HS-5 (cell line): ENCODE data around the gene NT5DC4.

Source experiments
- DNase-seq: peaks from one replicate; pipeline ENCODE4 v3.0.0-alpha.2; 2012; ENCODE audit warnings: low read depth

NT5DC4 gene

GRCh38 chr2:112723547-112723940, 2.7 kb downstream of the NT5DC4 start:
- no peak for DNase-seq

GRCh38 chr2:112723995-112724394, 3.2 kb downstream of the NT5DC4 start:
- no peak for DNase-seq

- no peak for DNase-seq
Observed at GRCh38 chr2:112724591-112725525, 4.0 kb downstream of the NT5DC4 start.

DNA sequence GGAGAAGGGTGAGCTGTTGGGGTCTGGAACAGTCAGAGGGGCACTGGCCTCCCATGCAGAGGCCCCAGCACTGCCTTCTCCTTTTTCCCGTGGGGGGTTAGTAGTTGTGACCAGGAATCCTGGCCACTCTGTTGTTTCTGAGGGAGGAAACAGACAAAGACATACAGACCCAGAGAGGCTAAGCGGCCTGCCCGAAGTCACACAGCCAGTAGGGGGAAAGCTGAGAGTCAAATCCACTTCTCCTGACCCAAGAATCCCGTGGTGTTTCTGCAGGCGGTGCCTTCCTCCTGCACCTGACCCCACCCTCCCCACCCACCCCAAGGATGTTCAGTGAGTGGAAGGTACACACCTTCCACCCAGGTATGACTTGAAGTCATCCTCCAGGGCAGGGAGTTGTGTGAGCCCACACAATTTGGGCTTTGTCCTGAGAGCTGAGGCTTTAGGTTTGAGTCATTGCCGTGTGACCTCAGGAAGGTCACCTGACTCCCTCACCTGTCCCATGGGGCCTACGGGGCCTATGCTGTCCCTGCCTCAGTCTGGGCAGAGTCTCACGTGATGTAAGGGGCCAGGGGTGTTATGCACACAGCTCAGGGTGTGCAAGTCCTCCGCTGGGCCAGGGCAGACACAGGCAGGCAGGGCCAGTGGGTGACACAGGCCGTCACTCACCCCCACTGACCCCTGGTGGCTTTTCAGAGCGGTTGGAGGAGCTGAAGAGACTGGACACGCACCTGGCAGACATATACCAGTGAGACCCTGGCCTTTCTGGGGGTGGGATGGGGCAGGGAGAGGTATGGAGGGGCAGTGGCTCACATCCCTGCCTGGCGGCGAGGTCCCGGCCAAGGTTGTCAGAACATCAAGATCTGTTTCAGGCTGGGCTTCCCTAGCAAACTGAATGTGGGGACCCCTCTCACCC, 5.0 kb downstream of the NT5DC4 start:
- DNase-seq = no peak

DNA sequence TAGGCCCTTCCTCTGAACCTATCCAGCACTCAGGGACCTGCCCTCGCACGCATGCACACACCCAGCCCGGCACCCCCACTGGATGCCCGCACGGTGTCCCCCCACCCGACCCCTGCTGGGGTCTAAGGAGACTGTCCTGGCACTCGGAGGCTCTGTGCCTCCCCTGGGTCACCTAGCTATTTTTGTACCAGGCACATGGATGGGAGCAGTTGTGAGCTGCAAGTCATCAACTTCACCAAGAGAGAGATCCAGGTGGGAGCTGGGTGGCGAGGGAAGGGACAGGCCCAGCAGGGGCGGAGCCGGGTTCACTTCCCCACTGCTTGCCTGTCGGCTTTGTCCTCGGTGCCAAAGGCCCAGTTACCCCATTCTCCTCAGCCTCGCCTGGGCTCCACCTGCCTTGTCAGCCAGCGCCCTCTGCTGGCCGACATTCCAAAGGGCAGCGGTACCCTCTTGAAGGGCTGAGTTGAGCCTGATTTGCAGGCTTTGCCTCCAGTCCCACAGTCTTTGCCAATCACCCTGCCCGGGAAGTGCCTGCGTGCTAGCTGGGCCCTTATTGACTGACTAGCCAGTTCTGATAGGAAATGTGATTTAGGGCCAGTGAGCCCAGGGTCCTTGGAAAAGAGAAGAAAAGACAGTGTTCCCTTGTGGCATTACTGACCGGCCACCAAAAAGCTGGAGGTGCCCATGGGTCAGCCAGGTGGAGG, 5.8 kb downstream of the NT5DC4 start:
- peak; percentile 75 for DNase-seq

GRCh38 chr2:112727276-112728028, 6.6 kb downstream of the NT5DC4 start:
- no peak for DNase-seq

GRCh38 chr2:112728029-112728362, 7.2 kb downstream of the NT5DC4 start:
- DNase-seq = no peak

- no peak for DNase-seq
Observed at GRCh38 chr2:112728378-112729175, 7.8 kb downstream of the NT5DC4 start.

DNA sequence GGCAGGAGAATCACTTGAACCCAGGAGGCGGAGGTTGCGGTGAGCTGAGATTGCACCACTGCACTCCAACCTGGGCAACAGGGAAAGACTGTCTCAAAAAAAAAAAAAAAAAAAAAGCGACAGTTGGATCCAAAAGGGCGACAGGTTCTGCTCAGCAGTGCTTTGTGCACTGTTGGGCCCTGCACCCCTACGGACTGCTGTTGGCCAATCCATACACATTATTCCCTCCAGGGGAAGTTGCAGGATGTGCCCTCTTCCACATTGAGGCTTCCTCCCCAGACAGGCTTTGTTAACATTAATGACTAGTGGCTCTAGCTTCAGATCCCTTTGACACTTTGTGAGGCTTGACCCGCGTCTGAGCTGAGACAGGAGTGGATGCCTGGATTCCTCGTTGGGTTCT, 9.4 kb downstream of the NT5DC4 start:
- DNase-seq = no peak

- DNase-seq = no peak
Observed at GRCh38 chr2:112730791-112731190, 10.0 kb downstream of the NT5DC4 start.

DNA sequence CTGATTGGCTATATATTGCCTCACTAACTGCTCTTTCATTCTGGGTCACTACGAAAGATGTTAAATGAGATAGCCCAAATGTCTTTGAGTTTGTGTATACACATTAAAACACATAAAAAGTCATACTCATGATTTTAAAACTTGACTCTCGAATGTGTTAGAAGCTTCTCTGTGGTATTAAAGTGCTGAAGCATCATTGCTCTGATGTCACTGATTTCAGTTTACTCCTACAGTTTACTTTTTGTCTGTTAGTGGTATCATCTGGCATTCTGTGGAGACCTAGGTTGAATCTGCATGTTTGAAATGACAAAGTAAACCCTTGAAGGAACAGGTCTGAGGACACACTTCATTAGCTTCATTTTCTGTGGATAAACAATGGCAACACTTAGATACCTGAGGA, 10.7 kb downstream of the NT5DC4 start:
- no peak for DNase-seq

GRCh38 chr2:112733456-112733855, 12.6 kb downstream of the NT5DC4 start:
- DNase-seq = no peak

DNA sequence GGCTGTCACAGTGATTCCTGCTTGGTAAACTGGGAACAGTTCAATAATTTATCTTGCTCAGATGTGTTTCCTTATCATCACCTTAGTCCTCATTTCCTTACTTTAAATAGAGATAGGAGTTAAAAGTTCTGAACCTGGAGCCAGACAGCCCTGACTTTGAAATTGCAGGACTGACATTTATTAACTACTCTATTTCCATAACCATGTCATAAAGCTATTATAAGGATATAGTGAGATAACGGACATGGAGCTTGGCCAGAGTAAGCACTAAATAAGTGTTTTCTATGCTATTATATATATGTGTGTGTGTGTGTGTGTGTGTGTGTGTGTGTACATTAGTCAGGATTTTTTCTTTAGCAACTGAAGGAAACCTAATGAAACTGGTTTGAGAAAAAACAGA, 13.1 kb downstream of the NT5DC4 start:
- DNase-seq = no peak

- DNase-seq = no peak
Observed at GRCh38 chr2:112737542-112738232, 16.9 kb downstream of the NT5DC4 start.

DNA sequence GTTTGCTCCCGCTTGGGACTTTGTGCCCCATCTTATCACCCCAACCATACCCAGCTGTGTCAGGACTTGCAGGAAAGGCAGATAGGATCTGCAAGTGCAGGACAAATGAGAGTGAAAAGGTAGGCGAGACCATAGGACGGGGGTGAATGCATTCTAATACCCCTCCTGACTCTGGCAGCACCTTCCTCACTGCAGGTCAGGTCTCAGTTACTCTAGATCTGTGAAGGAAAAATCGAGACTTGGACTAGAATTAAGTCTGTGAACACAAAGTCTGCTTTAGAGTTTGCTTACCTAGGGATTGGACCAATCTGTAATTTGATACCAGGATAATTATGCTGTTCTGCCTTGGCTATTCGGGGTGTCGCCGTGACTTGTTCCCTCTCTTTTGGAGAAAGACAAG, 19.7 kb downstream of the NT5DC4 start:
- DNase-seq = no peak

DNA sequence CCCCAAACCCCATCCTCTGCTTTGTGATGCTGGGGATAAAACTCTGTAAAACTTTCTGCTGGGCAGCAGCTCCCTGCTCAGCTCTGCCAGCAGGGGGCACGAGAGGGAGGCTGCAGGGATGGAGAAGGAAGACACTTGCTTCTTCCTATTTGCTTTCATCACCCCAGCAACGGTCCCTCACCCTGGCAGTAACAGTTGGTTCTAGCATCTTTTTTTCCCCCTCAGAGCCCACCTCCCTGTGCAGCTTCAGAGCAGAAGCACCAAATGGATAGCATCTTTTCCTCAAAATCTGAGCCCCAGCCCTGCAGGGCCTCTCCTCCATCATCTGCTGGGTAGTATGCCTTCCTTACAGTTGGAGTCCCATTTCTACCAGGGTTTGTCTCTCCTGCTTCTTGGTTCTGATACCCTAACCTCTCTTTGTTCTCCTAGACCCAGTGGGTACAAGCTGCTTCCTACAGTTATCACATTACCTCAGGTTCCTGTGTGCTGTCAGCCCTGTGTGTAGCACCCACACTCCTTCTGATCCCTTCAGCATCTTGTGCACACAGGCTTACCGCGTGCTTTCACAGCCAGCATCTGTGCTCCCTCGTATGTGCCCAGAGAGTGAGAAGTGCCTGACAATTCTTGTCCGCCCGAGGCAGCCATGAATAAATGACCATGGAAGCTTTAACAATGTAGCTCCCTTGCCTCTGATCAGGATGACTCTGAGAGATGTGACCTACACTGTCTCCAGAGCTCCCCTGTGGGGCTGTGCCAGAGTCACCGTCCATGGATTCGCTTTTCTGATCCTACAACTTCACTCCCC, 29.1 kb downstream of the NT5DC4 start:
- no peak for DNase-seq

DNA sequence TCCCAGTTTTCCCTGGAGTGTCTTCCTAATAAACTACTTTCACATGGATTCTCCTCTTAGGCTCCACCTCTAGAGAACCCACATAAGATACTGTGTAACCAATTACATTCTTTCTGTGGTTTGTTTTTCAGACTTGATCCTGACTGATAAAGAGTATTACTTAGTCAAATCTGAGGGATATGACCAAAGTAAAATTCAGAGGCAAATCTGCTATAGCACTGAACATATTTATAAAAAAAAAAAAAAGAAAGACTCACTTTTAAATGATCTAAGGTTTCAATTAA, 29.7 kb downstream of the NT5DC4 start:
- no peak for DNase-seq

DNA sequence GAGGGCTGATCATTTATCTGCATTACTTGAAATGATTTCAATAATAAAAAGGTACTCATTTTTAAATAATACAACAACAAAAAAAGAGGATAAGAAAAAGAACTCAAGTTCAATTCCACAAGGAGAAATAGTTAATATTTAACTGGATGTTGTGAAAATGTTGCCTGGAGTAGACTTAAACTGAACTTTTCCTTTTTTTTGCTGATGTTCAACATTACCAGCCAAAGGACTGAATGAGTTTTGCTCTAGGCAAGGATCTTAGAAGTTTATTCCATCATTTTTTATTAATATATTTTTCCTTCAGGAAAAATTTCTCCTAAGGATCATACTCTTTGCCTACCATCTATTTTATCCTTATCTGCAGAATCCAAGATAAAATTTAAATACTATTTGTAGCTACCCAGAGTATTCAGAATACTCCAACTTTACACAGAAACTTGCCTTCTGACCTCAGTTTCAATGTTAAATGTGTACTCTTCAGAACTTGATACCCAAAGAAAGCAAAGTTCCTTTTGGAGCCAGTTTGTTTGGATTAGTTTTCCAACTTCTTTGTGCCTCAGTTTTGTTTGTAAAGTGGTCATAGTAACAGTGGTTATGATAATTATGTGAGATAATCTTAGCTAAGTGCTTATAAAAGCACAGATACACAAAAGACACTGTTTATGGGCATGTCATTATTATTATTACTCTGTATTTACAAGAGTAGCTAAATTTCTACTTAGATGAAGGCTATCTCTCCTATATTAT, 30.8 kb downstream of the NT5DC4 start:
- no peak for DNase-seq

DNA sequence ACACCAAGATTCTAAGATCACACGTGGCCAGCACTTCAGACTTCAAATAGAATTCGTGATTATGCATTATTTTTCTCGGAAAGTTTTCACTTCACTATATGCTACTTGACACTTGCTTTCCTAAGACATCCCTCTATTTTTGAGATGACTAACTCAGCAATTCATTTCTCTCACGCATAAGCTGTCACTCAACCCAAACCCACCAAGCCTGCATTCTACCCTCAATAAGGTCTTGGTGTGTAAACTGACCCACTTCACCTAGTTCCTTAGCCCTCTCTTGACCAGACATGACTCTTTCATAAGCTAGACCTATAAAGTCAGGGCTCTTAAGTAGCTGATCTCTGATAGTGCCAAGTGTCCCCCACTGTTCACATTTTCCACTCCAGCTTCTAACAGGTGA, 31.8 kb downstream of the NT5DC4 start:
- no peak for DNase-seq
